HG02840 (cell line): ENCODE data around the gene CMIP.
A peak's percentile ranks its signal among the peaks of the same experiment; 100 is the strongest.

Source experiments
- ATAC-seq: cut with Tn5 transposase; IDR thresholded peaks from one replicate; pipeline ENCODE4 v1.9.1; 2021; ENCODE audit warnings: mild to moderate bottlenecking, moderate library complexity, moderate number of reproducible peaks; ENCODE audit not compliant: unreplicated experiment, low FRiP score

The CMIP gene

DNA sequence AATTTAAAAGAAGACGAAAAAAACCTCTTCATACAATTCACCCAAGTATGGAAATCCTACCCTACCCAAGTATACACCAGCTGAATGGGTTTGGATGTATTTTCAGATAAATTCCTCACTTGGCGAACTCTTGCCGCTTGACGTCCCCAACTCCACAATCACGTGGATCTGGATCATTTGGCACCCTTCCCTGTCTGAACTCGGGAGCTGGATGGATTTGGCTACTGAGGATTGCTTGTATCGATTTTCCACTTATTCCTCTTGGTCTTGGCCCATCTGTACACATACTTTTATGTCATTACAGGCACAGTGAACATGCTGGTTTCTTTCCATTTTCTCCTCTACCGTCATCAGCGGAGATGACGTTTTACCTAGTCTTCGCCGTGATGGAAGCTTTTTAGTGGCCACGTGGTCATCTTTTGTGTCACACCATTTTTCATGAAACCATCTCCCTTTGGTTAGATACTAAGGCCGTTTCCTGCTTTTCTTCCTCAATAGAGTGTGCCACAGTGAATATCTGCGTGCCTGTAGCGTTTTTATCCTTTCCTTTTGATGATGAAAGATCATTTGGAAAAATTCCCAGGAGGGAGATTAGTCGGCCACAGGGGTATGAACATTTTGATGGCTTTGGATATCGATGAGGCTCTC is 47.1 kb downstream of the CMIP start:
- ATAC-seq = no peak

DNA sequence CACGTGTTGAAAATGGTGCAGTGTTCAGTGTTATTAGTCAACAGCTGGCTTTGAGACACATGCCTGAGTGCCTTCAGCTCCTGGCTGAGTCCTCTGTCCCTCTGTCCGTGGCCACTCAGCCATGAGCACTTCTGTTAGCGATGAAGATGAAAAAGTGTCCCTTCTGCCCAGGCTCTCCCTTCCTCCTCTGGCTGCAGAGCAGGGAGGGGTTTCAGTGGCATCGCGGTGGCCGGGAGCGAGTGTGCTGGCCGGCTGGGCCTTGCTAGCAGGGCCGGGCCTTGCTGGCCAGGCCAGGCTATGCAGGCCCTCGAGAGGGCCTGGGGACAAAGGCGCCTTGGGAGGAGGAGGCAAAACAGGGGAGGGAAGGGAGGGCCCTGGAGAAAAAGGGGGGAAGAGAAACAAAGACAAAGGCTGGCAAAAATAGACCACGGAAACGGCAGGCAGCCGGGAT is 47.7 kb downstream of the CMIP start:
- no peak for ATAC-seq

DNA sequence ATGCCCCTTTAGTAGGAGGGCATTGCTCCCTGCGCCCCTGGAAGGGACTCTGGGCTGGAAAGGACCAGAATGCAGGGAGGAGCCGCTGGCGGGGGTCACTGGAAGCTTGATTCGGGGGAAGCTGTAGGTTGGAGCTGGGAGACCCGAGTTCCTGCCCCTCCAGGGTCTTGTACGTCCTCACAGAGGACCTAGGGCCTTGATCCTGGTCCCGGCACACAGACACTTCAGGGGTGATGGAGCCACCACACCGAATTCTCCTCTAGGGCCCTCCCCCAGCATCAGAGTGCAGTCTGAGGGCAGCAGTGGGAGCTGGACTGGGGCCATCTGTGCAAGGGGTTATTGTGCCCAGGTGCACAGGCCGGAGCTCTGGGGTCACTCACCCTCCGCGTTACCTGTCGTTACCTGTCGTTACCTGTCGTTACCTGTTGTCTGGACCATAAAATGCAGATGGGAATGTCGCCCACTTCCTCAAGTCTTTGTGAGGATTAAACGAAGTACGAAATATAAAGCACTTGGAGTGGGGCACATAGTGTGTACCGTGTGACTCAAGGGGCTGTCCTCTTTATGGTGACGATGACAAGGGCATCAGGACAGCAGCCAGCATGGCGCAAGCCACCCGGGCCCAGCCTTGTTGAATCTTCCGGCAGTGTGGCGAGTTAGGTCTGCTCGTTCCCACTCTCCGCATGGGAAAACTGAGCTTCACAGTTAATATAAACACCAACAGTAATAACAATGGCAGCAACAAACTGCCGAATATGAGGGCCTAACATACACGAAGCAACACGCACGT is 48.6 kb downstream of the CMIP start:
- ATAC-seq = no peak

DNA sequence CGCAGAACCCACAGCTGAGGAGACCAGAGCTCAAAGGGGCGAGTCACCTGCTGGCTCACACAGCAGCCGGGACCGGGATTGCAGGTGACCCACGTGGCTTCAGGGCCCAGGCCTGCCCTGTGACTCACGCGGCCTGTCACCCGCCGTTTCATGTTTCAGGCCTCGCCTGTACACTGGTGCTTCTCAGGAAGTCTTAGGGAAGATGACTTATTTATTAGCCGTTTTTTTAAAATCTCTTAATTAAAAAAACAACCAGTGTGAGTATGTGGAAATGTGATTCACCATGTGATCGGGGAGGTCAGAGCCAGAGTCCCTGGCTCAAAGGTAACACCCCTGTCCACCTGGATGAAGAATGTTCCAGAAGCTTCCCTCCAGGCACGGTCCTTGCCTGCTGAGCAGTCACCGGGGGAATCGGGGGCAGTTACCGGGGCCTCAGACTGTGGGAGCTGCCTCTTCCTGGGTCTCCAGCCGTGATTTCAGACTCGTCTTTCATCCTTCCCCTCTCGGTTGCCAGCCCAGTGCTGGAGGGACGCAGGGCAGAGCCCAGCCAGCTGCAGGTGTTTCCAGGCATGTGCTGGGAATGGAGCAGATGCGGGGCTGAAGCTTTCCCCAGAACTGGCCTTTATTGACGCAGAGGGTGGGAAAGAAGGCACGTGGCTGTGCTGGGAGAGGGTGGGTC is 49.3 kb downstream of the CMIP start:
- ATAC-seq = no peak

DNA sequence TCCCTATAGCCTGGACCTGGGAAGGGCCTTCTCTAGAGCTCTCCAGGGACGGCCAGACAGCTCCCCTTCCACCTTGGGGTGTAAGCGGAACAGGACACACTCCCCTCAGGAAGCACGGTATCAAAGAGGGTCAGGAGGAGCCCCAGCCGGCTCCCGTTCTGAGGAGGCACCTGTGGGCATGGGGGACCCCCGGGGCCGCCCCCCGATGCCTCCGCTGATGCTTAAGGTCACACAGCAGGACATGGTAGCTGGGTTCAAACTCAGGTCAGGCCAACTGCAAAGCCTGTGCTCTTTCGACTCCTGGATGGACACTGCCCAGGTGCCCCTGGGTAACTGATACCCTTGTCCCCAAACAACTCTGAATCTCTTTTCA is 49.8 kb downstream of the CMIP start:
- no peak for ATAC-seq

DNA sequence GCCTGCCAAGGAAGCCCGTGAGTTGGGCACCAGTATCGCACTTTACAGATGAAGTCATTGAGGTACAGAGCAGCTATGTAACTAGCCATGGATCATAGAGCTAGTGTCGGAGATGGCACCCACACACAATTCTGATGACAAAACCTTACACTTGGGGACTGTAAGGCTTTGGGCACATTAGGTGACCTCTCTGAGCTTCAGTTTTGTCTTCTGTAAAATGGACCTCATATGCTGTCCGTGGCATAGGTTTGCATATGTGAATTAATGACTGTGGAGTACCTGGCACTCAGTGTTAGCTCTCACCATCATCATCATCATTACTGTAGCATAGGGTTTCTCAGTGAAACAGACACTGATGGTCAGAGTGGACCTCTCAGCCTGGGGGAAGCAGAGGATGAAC is 50.3 kb downstream of the CMIP start:
- ATAC-seq = no peak

DNA sequence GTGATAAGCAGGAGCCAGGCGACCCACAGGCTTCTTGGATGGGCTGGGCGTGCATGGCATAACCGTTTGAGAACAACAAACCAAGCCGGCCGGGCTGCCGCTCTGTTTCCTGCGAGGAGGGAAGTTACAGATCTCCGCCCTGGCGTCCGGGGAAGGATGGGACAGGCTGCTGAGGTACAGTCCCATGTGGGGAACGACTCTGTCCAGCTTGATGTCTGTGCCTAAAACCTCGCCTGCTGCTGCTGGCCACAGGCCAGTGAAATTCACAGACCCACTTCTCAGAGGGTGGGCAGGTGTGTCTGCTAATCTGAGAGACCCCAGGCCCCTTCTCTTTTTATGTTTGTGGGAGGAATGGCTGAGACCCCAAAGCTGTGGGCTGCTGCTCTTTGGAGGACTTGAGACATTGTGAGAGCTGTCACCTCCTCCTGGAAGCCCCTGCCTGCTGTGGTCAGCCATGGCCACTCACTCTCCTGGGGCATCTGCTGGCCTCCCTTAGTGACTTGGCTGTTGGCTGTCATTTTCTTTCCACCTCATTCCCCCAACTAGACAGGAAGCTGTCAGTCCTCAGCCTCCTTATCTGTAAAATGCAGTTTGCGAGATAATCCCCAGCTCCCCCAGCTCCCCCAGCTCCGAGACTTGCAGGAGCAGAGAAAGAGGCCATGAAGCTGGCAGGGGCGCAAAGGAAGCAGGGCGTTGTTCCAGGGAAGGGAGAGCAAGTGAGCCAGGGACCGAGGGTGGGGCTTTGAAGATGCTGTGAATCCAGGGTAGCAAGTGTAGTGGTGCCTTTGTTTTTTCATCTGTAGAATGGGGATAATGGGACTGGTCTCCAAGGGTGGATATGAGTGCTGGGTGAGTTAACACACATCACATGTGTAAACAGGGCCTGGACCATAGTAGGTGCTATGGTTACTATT is 51.0 kb downstream of the CMIP start:
- ATAC-seq = no peak

DNA sequence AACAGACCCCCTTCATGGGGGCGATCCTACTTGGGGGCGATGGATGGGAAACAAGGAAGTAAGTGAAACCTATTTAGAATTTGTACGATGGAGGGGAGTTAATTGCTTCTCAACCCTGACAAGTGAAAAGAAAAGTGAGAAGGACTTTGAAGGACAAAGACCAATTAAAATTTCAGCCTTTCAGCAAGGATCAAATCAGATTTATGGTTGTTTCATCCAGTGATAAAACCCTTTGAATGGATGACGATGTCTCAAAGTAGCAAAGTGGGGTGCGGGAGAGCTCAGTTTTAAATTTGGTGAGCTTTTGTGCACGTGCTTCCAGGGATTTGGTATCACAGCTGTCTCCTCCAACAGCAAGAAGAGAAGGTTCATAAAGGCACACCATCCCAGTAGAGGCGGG is 51.7 kb downstream of the CMIP start:
- ATAC-seq = no peak

DNA sequence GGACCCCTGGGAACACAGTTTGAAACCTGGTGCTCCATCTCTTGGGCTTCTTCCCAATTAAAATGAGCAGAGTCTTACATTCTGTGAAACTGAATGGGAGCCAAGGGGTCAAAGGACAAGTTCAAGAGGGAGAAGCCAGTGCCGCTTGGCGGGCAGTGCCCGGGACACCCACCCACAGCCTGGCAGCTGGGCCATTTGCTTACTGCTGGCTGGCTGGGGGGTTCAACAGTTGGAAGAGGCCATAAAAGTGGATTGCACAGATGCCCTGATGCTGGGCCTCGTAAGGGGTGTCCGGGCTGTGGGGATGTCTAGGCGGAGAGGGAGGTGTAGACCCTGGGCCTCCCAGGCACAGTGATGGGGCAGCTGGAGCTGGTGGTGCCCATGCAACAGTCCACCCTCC is 52.1 kb downstream of the CMIP start:
- ATAC-seq = no peak

DNA sequence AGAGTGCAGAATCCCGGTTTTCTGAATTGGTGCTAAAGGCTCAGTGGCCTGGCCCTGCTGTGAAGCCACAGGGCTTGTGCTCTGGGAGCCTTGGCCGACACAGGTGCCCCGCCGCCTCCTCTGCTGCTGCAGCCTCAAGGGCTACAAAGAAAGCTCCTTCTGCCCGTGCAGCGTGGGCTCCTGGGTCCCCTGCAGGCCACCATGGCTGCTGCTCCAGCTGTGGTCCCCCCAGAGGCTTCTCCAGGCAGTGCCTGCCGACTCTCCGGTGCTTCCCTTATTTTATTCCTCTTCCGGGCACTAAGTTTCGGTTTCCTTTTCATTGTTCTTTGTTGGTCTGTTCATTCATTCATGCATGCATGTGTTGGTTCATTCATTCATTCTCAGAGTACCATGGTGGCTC is 53.1 kb downstream of the CMIP start:
- no peak for ATAC-seq

DNA sequence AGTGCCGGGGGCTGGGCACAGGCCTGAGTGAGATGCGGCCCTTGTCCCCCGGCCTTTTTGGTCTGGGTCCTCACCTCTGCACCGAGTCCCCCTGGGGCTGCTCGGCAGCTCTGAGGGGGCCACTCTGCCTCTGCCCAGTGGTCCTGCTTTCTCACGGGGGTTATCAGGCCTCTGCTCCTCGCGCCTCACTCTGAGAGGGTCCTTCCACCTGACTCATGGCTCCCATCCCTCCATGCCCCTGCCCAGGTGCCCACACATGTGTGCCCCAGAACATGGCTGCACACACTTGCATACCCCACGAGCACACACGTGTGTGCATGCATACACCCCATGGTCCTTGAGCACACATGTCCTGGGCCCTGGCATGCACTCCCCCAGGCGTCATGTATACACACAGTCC is 53.7 kb downstream of the CMIP start:
- ATAC-seq = no peak

DNA sequence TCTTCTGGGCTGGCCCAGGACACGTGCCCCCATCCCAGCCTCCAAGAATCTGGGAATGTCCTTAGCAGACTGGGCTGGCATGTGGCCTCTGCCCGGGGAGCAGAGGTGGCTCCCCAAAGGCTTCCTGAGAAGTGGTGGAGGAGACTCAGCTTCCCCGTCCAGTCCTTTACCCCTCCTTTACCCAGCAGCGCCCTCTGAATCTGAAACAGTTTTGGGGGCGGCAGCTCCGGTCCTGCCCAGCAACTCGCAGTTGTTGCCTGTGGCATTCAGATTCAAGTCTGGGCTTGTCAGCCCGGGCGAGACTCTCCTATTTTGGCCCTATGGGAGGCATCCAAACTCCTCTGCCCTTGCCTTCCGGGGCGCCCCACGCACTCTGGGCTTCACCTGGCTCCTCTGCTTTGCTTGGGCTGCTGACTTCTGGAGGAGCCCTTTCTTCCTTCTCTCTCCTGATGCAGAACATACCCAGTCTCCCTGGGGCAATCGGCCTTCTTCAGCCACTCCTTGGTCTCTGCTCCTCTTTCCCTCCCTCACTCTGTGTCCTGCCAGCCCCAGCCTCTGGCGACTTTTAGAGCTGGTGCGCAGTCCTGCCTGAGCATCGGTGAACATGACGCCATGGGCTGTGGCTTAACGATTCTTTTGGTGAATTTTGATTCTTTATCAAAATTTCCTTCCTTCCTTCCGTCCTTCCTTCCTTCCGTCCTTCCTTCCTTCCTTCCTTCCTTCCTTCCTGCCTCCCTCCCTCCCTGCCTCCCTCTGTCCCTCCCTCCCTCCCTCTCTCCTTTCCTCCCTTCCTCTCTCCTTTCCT is 55.2 kb downstream of the CMIP start:
- ATAC-seq = no peak

DNA sequence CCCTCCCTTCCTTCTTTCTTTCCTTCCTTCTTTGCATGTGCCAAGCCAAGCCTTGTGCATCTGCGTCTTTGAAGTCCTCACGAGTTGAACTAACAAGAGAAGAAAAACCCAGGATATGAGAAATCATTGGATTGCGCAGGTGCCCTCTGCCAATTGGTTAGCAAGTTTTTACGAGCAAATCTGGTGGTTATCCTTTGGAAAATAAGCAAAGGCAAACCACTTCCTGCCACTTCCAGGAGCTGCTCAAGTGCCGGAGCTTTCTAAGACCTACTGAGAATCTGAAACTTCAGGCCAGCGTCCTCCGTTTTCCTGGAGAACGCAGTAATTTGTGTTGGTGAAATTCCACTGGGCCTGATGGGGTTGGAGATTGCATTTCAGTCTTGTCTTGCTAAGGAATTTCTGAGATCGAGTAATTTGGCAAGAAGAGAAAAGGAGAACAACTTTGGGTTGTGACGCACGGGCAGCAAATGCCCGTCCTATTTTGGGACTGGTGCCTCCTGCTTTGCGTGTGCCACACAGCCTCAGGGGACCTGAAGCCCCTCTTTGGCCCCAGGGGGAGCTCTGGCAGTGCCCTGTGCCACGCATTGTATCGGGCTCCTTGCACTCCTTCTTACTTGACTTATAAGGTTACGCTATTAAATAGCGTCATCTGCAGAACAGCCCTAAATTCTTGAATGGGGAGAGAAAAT is 56.4 kb downstream of the CMIP start:
- no peak for ATAC-seq

DNA sequence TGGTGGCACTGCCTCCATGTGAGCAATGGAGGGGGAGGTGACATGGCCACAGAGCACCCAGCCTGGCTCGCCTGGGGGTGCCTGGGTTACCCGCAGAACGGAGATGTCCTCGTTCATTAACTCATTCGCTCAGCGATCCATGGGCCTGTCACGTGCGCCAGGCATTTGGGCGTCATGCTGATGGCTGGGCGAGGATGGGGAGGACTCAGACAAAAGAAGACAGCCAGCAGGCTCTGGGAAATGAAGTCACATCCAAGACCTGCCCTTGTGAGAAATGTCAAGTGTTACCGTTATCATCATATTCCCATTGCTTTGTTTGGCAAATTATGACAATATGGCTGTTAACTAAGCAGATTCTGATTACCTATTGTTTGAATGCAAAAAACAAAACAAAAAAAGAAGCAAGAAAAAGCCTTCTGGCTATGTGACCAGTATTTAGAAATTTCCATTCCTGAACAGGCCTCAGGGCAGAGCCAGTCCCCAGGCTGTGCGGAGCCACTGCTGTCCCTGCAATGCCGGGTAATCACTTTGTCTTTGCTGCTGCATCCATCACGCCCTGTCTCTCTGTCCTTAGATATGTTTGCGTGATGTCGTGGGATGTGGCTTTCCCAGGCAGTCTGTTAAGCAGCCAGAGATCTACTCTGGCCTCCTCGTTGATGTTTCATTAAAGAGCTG is 57.9 kb downstream of the CMIP start:
- no peak for ATAC-seq

DNA sequence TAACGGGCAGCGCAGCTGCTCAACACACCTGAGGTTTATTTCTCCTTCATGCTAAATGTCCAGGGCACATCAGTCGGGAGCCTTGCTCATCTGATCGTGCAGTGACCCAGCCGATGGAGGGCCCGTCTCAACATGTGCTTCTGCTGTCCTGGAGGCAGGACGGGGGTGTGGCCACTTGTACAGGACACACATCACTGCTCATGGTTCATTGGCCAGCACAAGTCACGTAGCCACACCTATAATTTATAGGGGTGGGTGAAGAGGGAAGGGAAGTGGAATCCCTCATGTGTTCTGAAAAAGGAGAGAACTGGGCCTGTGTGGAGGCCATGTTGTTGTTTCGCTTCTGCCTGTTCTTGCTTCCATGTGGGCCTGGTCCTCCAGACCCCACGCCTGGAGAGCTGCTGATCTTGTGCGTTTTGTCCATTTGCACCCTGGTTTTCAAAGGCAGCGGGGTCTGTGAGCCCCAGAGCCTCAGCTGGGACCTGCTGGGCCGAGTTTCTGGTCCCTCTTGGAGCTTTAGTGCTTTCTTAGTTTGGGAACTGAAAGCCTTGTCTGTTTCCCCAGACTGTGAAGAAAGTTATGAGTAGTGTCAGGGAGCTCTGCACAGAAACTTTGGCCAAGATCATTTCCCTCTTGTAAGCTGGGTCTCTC is 60.5 kb downstream of the CMIP start:
- ATAC-seq = peak; percentile 74

DNA sequence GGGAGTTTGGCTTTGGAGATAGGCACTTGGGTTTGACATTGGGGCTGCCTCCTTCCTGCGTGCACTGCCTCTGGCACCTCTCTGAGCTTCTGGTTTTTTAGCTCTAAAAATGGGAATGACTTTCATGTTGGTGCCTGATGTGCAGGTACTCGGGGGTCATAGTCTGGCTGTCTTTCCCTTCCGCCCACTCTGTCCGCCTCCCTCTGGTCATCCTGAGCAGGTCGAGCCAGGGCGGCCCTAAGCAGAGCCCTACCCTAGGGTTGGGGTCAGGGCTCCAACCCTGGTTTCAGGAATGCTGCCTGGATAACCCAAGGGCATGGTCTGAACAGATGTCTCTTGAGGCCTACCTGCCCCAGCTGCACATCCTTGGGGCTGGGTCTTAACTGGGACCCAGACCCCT is 64.8 kb downstream of the CMIP start:
- no peak for ATAC-seq

DNA sequence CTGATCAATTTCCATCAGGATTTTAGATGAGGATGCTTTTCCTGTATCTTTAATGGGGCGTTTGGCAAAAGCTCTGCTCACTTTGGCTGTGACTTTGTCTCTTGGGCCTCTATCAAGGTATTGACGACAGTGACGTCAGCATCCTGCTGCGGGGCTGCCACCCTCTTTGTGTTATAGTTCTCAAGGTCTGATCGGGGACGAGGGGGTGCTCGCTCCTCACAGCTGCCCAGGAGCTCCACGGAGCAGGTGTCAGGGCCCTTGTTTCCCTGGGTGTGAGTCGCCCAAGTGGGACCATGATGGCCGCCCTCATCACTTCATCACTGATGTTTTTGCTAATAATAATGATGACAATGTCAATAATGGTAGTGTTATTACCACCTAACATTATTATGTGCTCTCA is 65.4 kb downstream of the CMIP start:
- ATAC-seq = no peak

DNA sequence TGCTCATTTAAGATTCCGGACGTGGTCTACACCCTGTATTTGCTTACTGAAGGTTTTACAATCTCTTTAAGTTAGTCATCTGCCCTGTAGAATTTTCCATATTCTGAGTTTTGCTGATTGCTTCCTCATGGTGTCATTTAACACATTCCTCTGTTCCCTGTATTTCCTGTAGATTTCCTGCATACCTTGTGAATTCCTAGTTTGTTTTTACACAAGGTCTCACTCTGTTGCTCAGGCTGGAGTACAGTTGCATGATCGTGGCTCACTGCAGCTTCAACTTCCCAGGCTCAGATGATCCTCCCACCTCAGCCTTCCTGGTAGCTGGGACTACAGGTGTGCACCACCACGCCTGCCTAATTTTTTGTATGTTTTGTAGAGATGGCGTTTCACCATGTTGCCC is 66.8 kb downstream of the CMIP start:
- no peak for ATAC-seq
